ENCODE measurements around the gene PACSIN2. TPM values are rescaled to one million over a fixed set of nuclear protein-coding genes. Genes with fewer than 3 reads are reported as not detected.
"Not testable (repeated sequence)": the region's sequence is repeated elsewhere in the genome, so short reads cannot be mapped to it uniquely, and the experiment has no call there.

The PACSIN2 gene
- total RNA-seq, 1 experiment from 2014 or later = 8.3 TPM

- DNase-seq = no peak
- no peaks in the 10 kb centered on the region for H3K9me2 ChIP-seq (replicated peaks; ENCODE audit: insufficient read depth, low read length)
- no peaks in the 10 kb centered on the region for H3K36me3 ChIP-seq (ENCODE audit: insufficient read depth, low read length)
- H4K20me1 ChIP-seq (ENCODE audit: insufficient read depth, low read depth, low read length) = peaks cover 63% of the 10 kb centered on the region
- peaks cover 11% of the 10 kb centered on the region for H3K4me1 ChIP-seq (ENCODE audit: low read length)
- H3K27me3 ChIP-seq (ENCODE audit: low read length) = no peaks in the 10 kb centered on the region
- H3K9ac ChIP-seq (ENCODE audit: low read length) = no peak overlapping the region
- no peaks in the 10 kb centered on the region for H3K9me3 ChIP-seq (ENCODE audit: low read length)
- no peak overlapping the region for H3K4me2 ChIP-seq (ENCODE audit: low read depth, low read length, poor library complexity, severe bottlenecking)
- H3K79me2 ChIP-seq (ENCODE audit: low read length) = no peaks in the 10 kb centered on the region
- no peak overlapping the region for H3K27ac ChIP-seq (ENCODE audit: low read length)
- H2AFZ ChIP-seq (ENCODE audit: low read length) = no peak overlapping the region
- no peak overlapping the region for H3K4me3 ChIP-seq (ENCODE audit: low read length)
Measured at GRCh38 chr22:42939451-42939881, 75.5 kb downstream of the PACSIN2 start.

- peaks cover 63% of the 10 kb centered on the region for H4K20me1 ChIP-seq (ENCODE audit: insufficient read depth, low read depth, low read length)
- no peak for DNase-seq
- H3K4me2 ChIP-seq (ENCODE audit: low read depth, low read length, poor library complexity, severe bottlenecking) = no peak overlapping the region
- H3K27ac ChIP-seq (ENCODE audit: low read length) = no peak overlapping the region
- no peaks in the 10 kb centered on the region for H3K36me3 ChIP-seq (ENCODE audit: insufficient read depth, low read length)
- H3K27me3 ChIP-seq (ENCODE audit: low read length) = no peaks in the 10 kb centered on the region
- H3K9ac ChIP-seq (ENCODE audit: low read length) = no peak overlapping the region
- H3K4me3 ChIP-seq (ENCODE audit: low read length) = no peak overlapping the region
- no peaks in the 10 kb centered on the region for H3K9me2 ChIP-seq (replicated peaks; ENCODE audit: insufficient read depth, low read length)
- H2AFZ ChIP-seq (ENCODE audit: low read length) = no peak overlapping the region
- no peaks in the 10 kb centered on the region for H3K9me3 ChIP-seq (ENCODE audit: low read length)
- H3K79me2 ChIP-seq (ENCODE audit: low read length) = no peaks in the 10 kb centered on the region
- H3K4me1 ChIP-seq (ENCODE audit: low read length) = peaks cover 16% of the 10 kb centered on the region
Measured at GRCh38 chr22:42938976-42939375, 76.0 kb downstream of the PACSIN2 start.

DNA sequence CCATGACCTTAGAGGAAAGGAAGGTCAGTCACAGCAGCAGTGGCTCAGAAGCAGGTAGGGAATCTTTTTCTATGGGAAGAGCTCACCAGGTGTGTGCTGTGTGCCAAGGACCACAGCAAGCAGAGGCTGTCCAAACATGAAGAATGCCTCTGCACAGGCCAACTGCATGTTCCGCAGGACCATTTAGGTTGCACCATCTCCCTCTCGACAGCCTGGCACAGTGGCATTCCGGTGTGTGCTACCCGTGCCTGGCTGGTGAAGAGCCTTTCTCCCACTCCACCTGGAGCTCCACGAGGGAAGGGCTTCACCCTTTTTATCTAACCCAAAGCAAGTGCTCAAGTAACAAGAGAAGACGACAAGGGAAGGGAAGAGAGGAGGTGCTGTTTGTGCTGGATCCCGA is 76.5 kb downstream of the PACSIN2 start:
- Histone ChIP-seq H3K27me3 (ENCODE audit: low read length) (no peaks in the 10 kb centered on the region), H3K9me3 (ENCODE audit: low read length) (no peaks in the 10 kb centered on the region), H3K4me2 (ENCODE audit: low read depth, low read length, poor library complexity, severe bottlenecking) (no peak overlapping the region), H3K27ac (ENCODE audit: low read length) (no peak overlapping the region), H3K36me3 (ENCODE audit: insufficient read depth, low read length) (no peaks in the 10 kb centered on the region), H3K4me3 (ENCODE audit: low read length) (no peak overlapping the region), H4K20me1 (ENCODE audit: insufficient read depth, low read depth, low read length) (peaks cover 58% of the 10 kb centered on the region), H3K9ac (ENCODE audit: low read length) (no peak overlapping the region), H2AFZ (ENCODE audit: low read length) (no peak overlapping the region), H3K79me2 (ENCODE audit: low read length) (no peaks in the 10 kb centered on the region), H3K4me1 (ENCODE audit: low read length) (peaks cover 22% of the 10 kb centered on the region), H3K9me2 (replicated peaks; ENCODE audit: insufficient read depth, low read length) (no peaks in the 10 kb centered on the region)
- DNase-seq = no peak

GRCh38 chr22:42937164-42937843 is 77.6 kb downstream of the PACSIN2 start:
- Histone ChIP-seq H3K9me2 (replicated peaks; ENCODE audit: insufficient read depth, low read length) (no peaks in the 10 kb centered on the region), H4K20me1 (ENCODE audit: insufficient read depth, low read depth, low read length) (peaks cover 62% of the 10 kb centered on the region)
- DNase-seq = no peak

DNA sequence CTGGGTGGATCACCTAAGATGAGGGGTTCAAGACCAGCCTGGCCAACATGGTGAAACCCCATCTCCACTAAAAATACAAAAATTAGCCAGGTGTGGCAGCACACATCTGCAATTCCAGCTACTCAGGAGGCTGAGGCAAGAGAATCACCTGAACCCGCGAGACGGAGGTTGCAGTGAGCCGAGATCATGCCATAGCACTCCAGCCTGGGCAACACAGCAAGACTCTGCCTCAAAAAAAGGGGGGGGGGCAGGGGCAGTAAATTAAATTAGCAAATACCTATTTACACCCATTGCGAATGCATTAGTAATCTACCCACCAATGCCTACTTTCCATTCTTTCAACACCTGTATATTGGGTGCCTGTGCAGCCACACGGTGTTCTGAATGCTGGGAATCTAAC is 78.3 kb downstream of the PACSIN2 start:
- not testable (repeated sequence) for H3K36me3 ChIP-seq (ENCODE audit: insufficient read depth, low read length); DNase-seq; H3K27ac ChIP-seq (ENCODE audit: low read length); H2AFZ ChIP-seq (ENCODE audit: low read length); H3K9ac ChIP-seq (ENCODE audit: low read length); H3K4me2 ChIP-seq (ENCODE audit: low read depth, low read length, poor library complexity, severe bottlenecking); H3K4me3 ChIP-seq (ENCODE audit: low read length); H3K27me3 ChIP-seq (ENCODE audit: low read length); H3K9me3 ChIP-seq (ENCODE audit: low read length); H3K79me2 ChIP-seq (ENCODE audit: low read length); H3K9me2 ChIP-seq (replicated peaks; ENCODE audit: insufficient read depth, low read length)
- Histone ChIP-seq H4K20me1 (ENCODE audit: insufficient read depth, low read depth, low read length) (peaks cover 68% of the 10 kb centered on the region), H3K4me1 (ENCODE audit: low read length) (peaks cover 39% of the 10 kb centered on the region)

More at GRCh38 chr22:42937164-42937843, 77.6 kb downstream of the PACSIN2 start:
- H2AFZ ChIP-seq (ENCODE audit: low read length) = no peak overlapping the region
- no peak overlapping the region for H3K4me2 ChIP-seq (ENCODE audit: low read depth, low read length, poor library complexity, severe bottlenecking)
- H3K9me3 ChIP-seq (ENCODE audit: low read length) = no peaks in the 10 kb centered on the region
- no peaks in the 10 kb centered on the region for H3K27me3 ChIP-seq (ENCODE audit: low read length)
- H3K4me1 ChIP-seq (ENCODE audit: low read length) = peaks cover 33% of the 10 kb centered on the region
- no peak overlapping the region for H3K27ac ChIP-seq (ENCODE audit: low read length)
- no peaks in the 10 kb centered on the region for H3K79me2 ChIP-seq (ENCODE audit: low read length)
- no peaks in the 10 kb centered on the region for H3K36me3 ChIP-seq (ENCODE audit: insufficient read depth, low read length)
- H3K4me3 ChIP-seq (ENCODE audit: low read length) = no peak overlapping the region
- no peak overlapping the region for H3K9ac ChIP-seq (ENCODE audit: low read length)

- Histone ChIP-seq H3K4me3 (ENCODE audit: low read length) (no peak overlapping the region), H3K4me2 (ENCODE audit: low read depth, low read length, poor library complexity, severe bottlenecking) (no peak overlapping the region), H4K20me1 (ENCODE audit: insufficient read depth, low read depth, low read length) (peaks cover 67% of the 10 kb centered on the region), H3K4me1 (ENCODE audit: low read length) (peaks cover 48% of the 10 kb centered on the region), H3K27ac (ENCODE audit: low read length) (no peak overlapping the region), H3K27me3 (ENCODE audit: low read length) (no peaks in the 10 kb centered on the region), H3K36me3 (ENCODE audit: insufficient read depth, low read length) (no peaks in the 10 kb centered on the region), H3K9ac (ENCODE audit: low read length) (no peak overlapping the region), H3K9me2 (replicated peaks; ENCODE audit: insufficient read depth, low read length) (no peaks in the 10 kb centered on the region), H2AFZ (ENCODE audit: low read length) (no peak overlapping the region), H3K79me2 (ENCODE audit: low read length) (no peaks in the 10 kb centered on the region), H3K9me3 (ENCODE audit: low read length) (no peaks in the 10 kb centered on the region)
- DNase-seq = no peak
Measured at GRCh38 chr22:42934338-42934737, 80.6 kb downstream of the PACSIN2 start.

GRCh38 chr22:42933485-42934091 is 81.4 kb downstream of the PACSIN2 start:
- Histone ChIP-seq H4K20me1 (ENCODE audit: insufficient read depth, low read depth, low read length) (peaks cover 66% of the 10 kb centered on the region), H3K9me2 (replicated peaks; ENCODE audit: insufficient read depth, low read length) (no peaks in the 10 kb centered on the region), H3K4me2 (ENCODE audit: low read depth, low read length, poor library complexity, severe bottlenecking) (peak overlapping the region; percentile 39), H2AFZ (ENCODE audit: low read length) (no peak overlapping the region), H3K9me3 (ENCODE audit: low read length) (no peaks in the 10 kb centered on the region), H3K4me1 (ENCODE audit: low read length) (peaks cover 48% of the 10 kb centered on the region), H3K27me3 (ENCODE audit: low read length) (no peaks in the 10 kb centered on the region), H3K9ac (ENCODE audit: low read length) (no peak overlapping the region), H3K79me2 (ENCODE audit: low read length) (no peaks in the 10 kb centered on the region), H3K4me3 (ENCODE audit: low read length) (no peak overlapping the region), H3K27ac (ENCODE audit: low read length) (no peak overlapping the region), H3K36me3 (ENCODE audit: insufficient read depth, low read length) (no peaks in the 10 kb centered on the region)
- peak; percentile 79 for DNase-seq

GRCh38 chr22:42932857-42933484 is 82.0 kb downstream of the PACSIN2 start:
- Histone ChIP-seq H4K20me1 (ENCODE audit: insufficient read depth, low read depth, low read length) (peaks cover 65% of the 10 kb centered on the region), H3K36me3 (ENCODE audit: insufficient read depth, low read length) (no peaks in the 10 kb centered on the region), H3K9ac (ENCODE audit: low read length) (no peak overlapping the region), H3K9me2 (replicated peaks; ENCODE audit: insufficient read depth, low read length) (no peaks in the 10 kb centered on the region), H3K9me3 (ENCODE audit: low read length) (no peaks in the 10 kb centered on the region), H3K79me2 (ENCODE audit: low read length) (no peaks in the 10 kb centered on the region), H3K27me3 (ENCODE audit: low read length) (no peaks in the 10 kb centered on the region), H2AFZ (ENCODE audit: low read length) (no peak overlapping the region), H3K27ac (ENCODE audit: low read length) (no peak overlapping the region), H3K4me3 (ENCODE audit: low read length) (no peak overlapping the region), H3K4me1 (ENCODE audit: low read length) (peaks cover 48% of the 10 kb centered on the region), H3K4me2 (ENCODE audit: low read depth, low read length, poor library complexity, severe bottlenecking) (peak overlapping the region; percentile 39)
- no peak for DNase-seq

Data from Karpas-422 (cell line).